ENCODE measurements around the gene VPREB3. TPM values are rescaled to one million over a fixed set of nuclear protein-coding genes. Genes with fewer than 3 reads are reported as not detected.

Gene VPREB3
- total RNA-seq, 1 experiment from 2014 or later = not detected

Other genes with a start within 250 kb of the VPREB3 start
- gene IGLL1, start 174.1 kb downstream of the VPREB3 start, total RNA-seq (2014; rRNA removed; shearing (Covaris generic)) = not detected in 2 replicates
- gene DRICH1, start 122.1 kb downstream of the VPREB3 start, total RNA-seq (2014; rRNA removed; shearing (Covaris generic)) = not detected in 2 replicates
- not detected in 2 replicates for gene RGL4, start 63.4 kb downstream of the VPREB3 start, total RNA-seq (2014; rRNA removed; shearing (Covaris generic))
- 1.8 and 4.3 TPM in 2 replicates for gene ZNF70, start 3.3 kb downstream of the VPREB3 start, total RNA-seq (2014; rRNA removed; shearing (Covaris generic))
- gene C22orf15, start 8.6 kb upstream of the VPREB3 start, total RNA-seq (2014; rRNA removed; shearing (Covaris generic)) = not detected in 2 replicates
- 6.4 and 47.7 TPM in 2 replicates for gene CHCHD10, start 13.5 kb upstream of the VPREB3 start, total RNA-seq (2014; rRNA removed; shearing (Covaris generic))
- gene MMP11, start 18.4 kb upstream of the VPREB3 start, total RNA-seq (2014; rRNA removed; shearing (Covaris generic)) = 14.5 and 32.4 TPM in 2 replicates
- 91.8 and 121 TPM in 2 replicates for gene SMARCB1, start 32.5 kb upstream of the VPREB3 start, total RNA-seq (2014; rRNA removed; shearing (Covaris generic))
- not detected in 2 replicates for gene DERL3, start 84.6 kb upstream of the VPREB3 start, total RNA-seq (2014; rRNA removed; shearing (Covaris generic))
- 0.50 and 3.0 TPM in 2 replicates for gene SLC2A11, start 103.5 kb upstream of the VPREB3 start, total RNA-seq (2014; rRNA removed; shearing (Covaris generic))
- 110 and 155 TPM in 2 replicates for gene MIF, start 140.0 kb upstream of the VPREB3 start, total RNA-seq (2014; rRNA removed; shearing (Covaris generic))
- 17.0 and 17.8 TPM in 2 replicates for gene GSTT2B, start 206.8 kb upstream of the VPREB3 start, total RNA-seq (2014; rRNA removed; shearing (Covaris generic))
- gene DDTL, start 212.5 kb upstream of the VPREB3 start, total RNA-seq (2014; rRNA removed; shearing (Covaris generic)) = 1.1 TPM in 1 of 2 replicates, not detected in the other
- gene DDT, start 220.0 kb upstream of the VPREB3 start, total RNA-seq (2014; rRNA removed; shearing (Covaris generic)) = 58.7 and 86.0 TPM in 2 replicates
- gene GSTT2, start 225.7 kb upstream of the VPREB3 start, total RNA-seq (2014; rRNA removed; shearing (Covaris generic)) = 1.2 TPM in 1 of 2 replicates, not detected in the other